Smooth muscle cell (in vitro differentiated cells): ENCODE measurements around the gene SEC22A. TPM values are rescaled to one million over a fixed set of nuclear protein-coding genes. Genes with fewer than 3 reads are reported as not detected.

Experiments
- DNase-seq: peaks from one replicate; lab custom pipeline; 2025; ENCODE audit not compliant: unreplicated experiment; lab: John Stamatoyannopoulos, UW
- H2AFZ ChIP-seq: fragments of 200-600 bp; sonication (generic); 2 replicates; pipeline ENCODE4 v1.6.0; 2016; ENCODE audit warnings: antibody characterized with exemption, low read depth, mild to moderate bottlenecking
- H3F3A ChIP-seq: fragments of 200-600 bp; sonication (generic); 2 replicates; pipeline ENCODE4 v1.6.0; 2017; ENCODE audit warnings: antibody characterized with exemption, low read depth
- H3K27ac ChIP-seq: fragments of 200-600 bp; sonication (generic); 2 replicates; pipeline ENCODE4 v1.5.1; 2016; ENCODE audit warnings: low read depth, mild to moderate bottlenecking
- H3K27me3 ChIP-seq: fragments of 200-600 bp; sonication (generic); 2 replicates; pipeline ENCODE4 v1.6.1; 2016; ENCODE audit warnings: low read depth, mild to moderate bottlenecking
- H3K36me3 ChIP-seq: fragments of 200-600 bp; sonication (generic); 2 replicates; pipeline ENCODE4 v1.5.1; 2016; ENCODE audit warnings: low read depth
- H3K4me1 ChIP-seq: fragments of 200-600 bp; sonication (generic); 2 replicates; pipeline ENCODE4 v1.5.1; 2016; ENCODE audit warnings: low read depth
- H3K4me2 ChIP-seq: fragments of 200-600 bp; sonication (generic); 2 replicates; pipeline ENCODE4 v1.6.0; 2016; ENCODE audit warnings: mild to moderate bottlenecking
- H3K4me3 ChIP-seq: fragments of 200-600 bp; sonication (generic); 2 replicates; pipeline ENCODE4 v1.5.1; 2016; ENCODE audit warnings: mild to moderate bottlenecking
- H3K79me2 ChIP-seq: fragments of 200-600 bp; sonication (generic); 2 replicates; pipeline ENCODE4 v1.6.0; 2016; ENCODE audit warnings: low read depth, mild to moderate bottlenecking
- H3K9ac ChIP-seq: fragments of 200-600 bp; sonication (generic); 2 replicates; pipeline ENCODE4 v1.6.0; 2016; ENCODE audit warnings: low read depth
- H3K9me3 ChIP-seq: fragments of 200-600 bp; sonication (generic); replicated peaks from 2 replicates; pipeline ENCODE4 v1.5.1; 2016; ENCODE audit warnings: low read depth
- H4K20me1 ChIP-seq: fragments of 200-600 bp; sonication (generic); 2 replicates; pipeline ENCODE4 v1.6.0; 2016; ENCODE audit warnings: low read depth
- WGBS: methylation state at CpG from one replicate; pipeline ENCODE4 v1.1.7; 2016; ENCODE audit warnings: low lambda C conversion rate; 5-methylcytosine and 5-hydroxymethylcytosine counted together
- polyA plus RNA-seq: library from polyadenylated mRNA; unstranded; fragments of >200 nt; fragmentation: Nextera tagmentation; extraction: Ambion mirVana; gene quantifications from 2 replicates; pipeline ENCODE4 v1.2.1, GENCODE V29; 2016
- total RNA-seq: library from RNA; depleted of rRNA; stranded (reverse); fragments of >200 nt; gene quantifications from 2 replicates; pipeline ENCODE4 v1.2.3, GENCODE V29; 2014
- TF ChIP-seq, protein P1 (sequence below): fragments of 200-600 bp; sonication (generic); IDR thresholded peaks from 2 replicates; pipeline ENCODE4 v1.5.1; 2017; ENCODE audit warnings: borderline replicate concordance, mild to moderate bottlenecking, antibody characterized with exemption; ENCODE audit not compliant: insufficient read depth, poor library complexity, severe bottlenecking

SEC22A gene
- total and polyA plus RNA-seq, 2 experiments from 2014 or later: 30.7 to 34.2 TPM

DNA sequence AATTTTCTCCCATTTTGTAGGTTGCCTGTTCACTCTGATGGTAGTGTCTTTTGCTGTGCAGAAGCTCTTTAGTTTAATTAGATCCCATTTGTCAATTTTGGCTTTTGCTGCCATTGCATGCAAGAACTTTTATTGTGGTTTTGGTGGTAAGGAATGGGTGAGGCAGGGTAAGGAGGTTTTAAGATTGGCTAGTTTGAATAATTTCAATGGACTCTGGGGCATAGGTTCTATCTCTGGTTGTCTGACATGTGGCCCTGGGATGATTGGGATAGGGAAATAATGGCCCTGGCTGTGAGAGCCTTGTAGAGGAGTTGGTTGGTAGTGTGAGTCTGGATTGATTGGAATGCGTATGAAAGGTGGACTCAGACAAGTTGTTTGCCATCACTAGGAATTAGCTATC is 38.0 kb downstream of the SEC22A start:
- no peak overlapping the region for H3K27ac ChIP-seq
- no peaks in the 10 kb centered on the region for H3K27me3 ChIP-seq
- no peaks in the 10 kb centered on the region for H3K36me3 ChIP-seq
- TF ChIP-seq, protein P1, sequence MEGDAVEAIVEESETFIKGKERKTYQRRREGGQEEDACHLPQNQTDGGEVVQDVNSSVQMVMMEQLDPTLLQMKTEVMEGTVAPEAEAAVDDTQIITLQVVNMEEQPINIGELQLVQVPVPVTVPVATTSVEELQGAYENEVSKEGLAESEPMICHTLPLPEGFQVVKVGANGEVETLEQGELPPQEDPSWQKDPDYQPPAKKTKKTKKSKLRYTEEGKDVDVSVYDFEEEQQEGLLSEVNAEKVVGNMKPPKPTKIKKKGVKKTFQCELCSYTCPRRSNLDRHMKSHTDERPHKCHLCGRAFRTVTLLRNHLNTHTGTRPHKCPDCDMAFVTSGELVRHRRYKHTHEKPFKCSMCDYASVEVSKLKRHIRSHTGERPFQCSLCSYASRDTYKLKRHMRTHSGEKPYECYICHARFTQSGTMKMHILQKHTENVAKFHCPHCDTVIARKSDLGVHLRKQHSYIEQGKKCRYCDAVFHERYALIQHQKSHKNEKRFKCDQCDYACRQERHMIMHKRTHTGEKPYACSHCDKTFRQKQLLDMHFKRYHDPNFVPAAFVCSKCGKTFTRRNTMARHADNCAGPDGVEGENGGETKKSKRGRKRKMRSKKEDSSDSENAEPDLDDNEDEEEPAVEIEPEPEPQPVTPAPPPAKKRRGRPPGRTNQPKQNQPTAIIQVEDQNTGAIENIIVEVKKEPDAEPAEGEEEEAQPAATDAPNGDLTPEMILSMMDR: no peak
- H3K9me3 ChIP-seq: no peaks in the 10 kb centered on the region
- H3K4me1 ChIP-seq: no peaks in the 10 kb centered on the region
- H3K4me3 ChIP-seq: no peak overlapping the region
- H2AFZ ChIP-seq: no peak overlapping the region
- no peak overlapping the region for H3K9ac ChIP-seq
- peaks cover 20% of the 10 kb centered on the region for H4K20me1 ChIP-seq
- no peaks in the 10 kb centered on the region for H3K79me2 ChIP-seq
- no peak for DNase-seq
- WGBS: 94% methylated on average over 1 of the region's 1 CpG
- no peak overlapping the region for H3K4me2 ChIP-seq
- H3F3A ChIP-seq: no peaks in the 10 kb centered on the region

DNA sequence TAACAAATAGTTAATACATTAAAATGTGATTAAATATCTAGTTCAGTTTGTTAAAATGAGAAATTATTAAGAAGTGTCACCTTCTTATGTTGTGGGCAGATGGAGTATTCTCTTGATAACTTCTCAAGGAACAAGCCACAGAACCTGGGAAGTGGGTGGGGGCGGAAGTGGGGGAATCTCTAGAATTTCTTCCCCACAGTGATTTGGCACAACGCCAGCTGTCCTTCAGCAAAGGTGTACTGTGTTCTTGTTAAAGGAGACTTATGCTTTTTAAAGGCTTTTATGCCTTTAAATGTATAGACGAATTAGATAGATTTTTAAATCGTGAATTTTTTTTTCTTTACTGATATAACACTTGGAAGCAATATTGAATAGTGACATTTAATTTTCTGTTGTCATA is 42.4 kb downstream of the SEC22A start:
- H3K4me1 ChIP-seq: no peaks in the 10 kb centered on the region
- H3K27ac ChIP-seq: no peak overlapping the region
- 94% methylated on average over 4 of the region's 4 CpGs for WGBS
- peaks cover 20% of the 10 kb centered on the region for H4K20me1 ChIP-seq
- H2AFZ ChIP-seq: no peak overlapping the region
- no peak overlapping the region for H3K4me3 ChIP-seq
- no peak for DNase-seq
- H3K27me3 ChIP-seq: no peaks in the 10 kb centered on the region
- H3F3A ChIP-seq: no peaks in the 10 kb centered on the region
- peaks cover 3% of the 10 kb centered on the region for H3K36me3 ChIP-seq
- no peaks in the 10 kb centered on the region for H3K9me3 ChIP-seq
- H3K4me2 ChIP-seq: no peak overlapping the region
- TF ChIP-seq, protein P1: no peak
- H3K79me2 ChIP-seq: no peaks in the 10 kb centered on the region
- H3K9ac ChIP-seq: no peak overlapping the region

DNA sequence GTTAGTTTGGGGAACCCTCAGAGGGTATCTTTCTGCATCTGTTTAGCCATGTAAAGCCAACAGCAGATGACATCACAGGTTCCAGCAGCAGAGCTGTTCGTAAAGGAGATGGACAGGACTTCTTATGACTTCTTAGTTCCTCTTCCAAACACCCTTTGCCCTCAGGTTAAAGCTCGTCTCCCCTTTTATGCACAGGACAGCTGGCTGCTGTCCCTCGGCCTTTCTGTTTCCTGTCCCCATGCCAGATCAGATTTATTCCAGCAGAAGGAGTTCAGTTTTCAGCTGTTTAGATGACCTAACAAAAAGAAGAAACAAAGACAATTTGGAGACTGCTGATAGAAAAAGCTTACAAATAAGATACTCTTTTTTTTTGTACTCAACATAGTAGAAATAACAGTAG is 45.1 kb downstream of the SEC22A start:
- no peak overlapping the region for H3K9ac ChIP-seq
- H4K20me1 ChIP-seq: peaks cover 11% of the 10 kb centered on the region
- no peak overlapping the region for H3K4me2 ChIP-seq
- H3K4me1 ChIP-seq: no peaks in the 10 kb centered on the region
- TF ChIP-seq, protein P1: no peak
- H3K27me3 ChIP-seq: no peaks in the 10 kb centered on the region
- peaks cover 3% of the 10 kb centered on the region for H3K36me3 ChIP-seq
- no peak overlapping the region for H3K4me3 ChIP-seq
- H3K9me3 ChIP-seq: no peaks in the 10 kb centered on the region
- H3F3A ChIP-seq: no peaks in the 10 kb centered on the region
- no peak for DNase-seq
- no peaks in the 10 kb centered on the region for H3K79me2 ChIP-seq
- WGBS: 86% methylated on average over 3 of the region's 3 CpGs
- no peak overlapping the region for H3K27ac ChIP-seq
- H2AFZ ChIP-seq: no peak overlapping the region

DNA sequence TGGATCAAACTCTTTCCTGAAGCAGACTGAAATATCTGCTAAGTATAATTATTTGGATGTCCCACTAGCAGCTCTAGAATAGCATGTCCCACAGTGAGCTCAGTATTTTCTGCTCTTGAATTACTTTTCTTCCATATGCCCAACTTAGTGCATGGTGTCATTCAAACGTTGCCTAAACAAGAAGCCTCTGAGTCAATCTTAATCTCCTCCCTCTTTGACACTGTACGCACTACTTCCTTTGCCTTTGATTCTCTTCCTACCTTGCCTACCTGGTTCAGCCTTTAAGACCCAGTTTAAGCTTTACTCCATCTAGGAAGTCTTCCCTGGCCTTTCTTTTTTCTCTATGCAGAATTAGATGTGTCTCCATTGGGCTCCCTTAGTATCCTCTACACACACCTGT is 54.5 kb downstream of the SEC22A start:
- DNase-seq: no peak
- H3K4me3 ChIP-seq: no peak overlapping the region
- no peaks in the 10 kb centered on the region for H3K9me3 ChIP-seq
- H3K4me1 ChIP-seq: no peaks in the 10 kb centered on the region
- H4K20me1 ChIP-seq: no peaks in the 10 kb centered on the region
- H2AFZ ChIP-seq: no peak overlapping the region
- TF ChIP-seq, protein P1: no peak
- 79% methylated on average over 2 of the region's 2 CpGs for WGBS
- no peaks in the 10 kb centered on the region for H3K36me3 ChIP-seq
- H3K27me3 ChIP-seq: no peaks in the 10 kb centered on the region
- no peak overlapping the region for H3K9ac ChIP-seq
- no peak overlapping the region for H3K4me2 ChIP-seq
- no peaks in the 10 kb centered on the region for H3F3A ChIP-seq
- no peak overlapping the region for H3K27ac ChIP-seq
- H3K79me2 ChIP-seq: no peaks in the 10 kb centered on the region
